Testis (tissue), 2 donors: ENCODE measurements around the gene N4BP2L1.

Experiments
- CTCF ChIP-seq, 3 experiments: fragments of 450-650 bp in 2 of 3; fragments of 200-600 bp in 1 of 3; sonication (generic) in 1 of 3; IDR thresholded peaks; one replicate each; pipeline ENCODE4 v1.5.1; 2016 to 2019; ENCODE audit warnings: antibody characterized with exemption in 3 of 3, mild to moderate bottlenecking in 2 of 3, moderate library complexity in 1 of 3
- POLR2A ChIP-seq: fragments of 450-650 bp; IDR thresholded peaks from one replicate; pipeline ENCODE4 v1.6.1; 2017; ENCODE audit warnings: antibody characterized with exemption, mild to moderate bottlenecking, moderate library complexity

DNA sequence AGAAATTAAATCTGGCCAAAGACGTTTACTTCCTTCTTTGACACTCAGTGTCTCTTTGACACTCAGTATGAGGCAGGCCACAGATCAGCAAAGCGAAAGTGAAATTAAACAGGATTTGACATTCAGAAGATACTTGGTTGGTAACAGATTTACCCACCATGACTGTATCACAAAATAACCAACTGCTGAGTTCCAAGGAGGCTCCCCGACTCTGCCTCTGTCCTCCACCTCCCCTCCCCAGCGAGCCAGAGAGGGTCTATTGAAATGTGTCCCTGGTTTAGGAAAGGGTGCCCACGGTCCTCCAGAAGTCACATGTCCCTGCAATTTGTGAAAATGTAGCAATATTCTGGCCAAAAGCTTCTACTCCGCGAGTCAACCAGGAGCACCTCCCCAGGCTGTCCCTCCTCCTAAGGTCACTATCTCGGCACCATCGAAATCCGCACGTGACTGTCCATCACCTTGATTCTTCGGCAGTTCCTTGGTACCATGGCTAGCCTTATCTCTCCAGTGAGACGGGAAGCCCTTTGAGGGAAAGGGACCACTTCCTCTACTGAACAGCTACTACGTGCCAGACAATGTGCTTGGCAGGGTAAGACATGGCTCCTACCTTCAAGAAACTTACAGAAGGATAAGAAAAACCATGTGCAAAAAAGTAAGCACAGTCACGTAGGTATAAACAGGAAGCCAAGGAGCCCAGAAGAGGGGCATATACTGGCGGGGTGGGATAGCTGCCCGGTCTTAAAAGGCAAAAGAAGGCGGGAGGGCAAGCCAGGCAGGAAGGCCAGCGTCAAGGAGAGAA is 1.5 kb downstream of the N4BP2L1 start:
- TF ChIP-seq CTCF (IDR thresholded peaks at IDR 0.05): no peak
- TF ChIP-seq POLR2A: no peak
